GM12878 (cell line): ENCODE measurements around the gene VTI1A. TPM values are rescaled to one million over a fixed set of nuclear protein-coding genes. Genes with fewer than 3 reads are reported as not detected.

ENCODE experiments used
- ATAC-seq: fragments of 200-7000 bp; cut with Tn5 transposase; 3 replicates; pipeline ENCODE4 v1.9.1; 2020; ENCODE audit warnings: mild to moderate bottlenecking, moderate library complexity
- BruUV-seq: library from RNA; stranded (reverse); fragments of 400-500 nt; replicated peaks from 2 replicates; lab custom pipeline; 2021; lab: Mats Ljungman, UMichigan
- CTCF ChIA-PET: fragments of 300-600 bp; sonication (Branson Sonifier 250); formaldehyde crosslinking; extraction: SDS; loops from one replicate; lab custom pipeline; 2021; ENCODE audit warnings: inconsistent platforms; lab: Yijun Ruan, JAX
- POLR2A ChIA-PET: fragments of 350-600 bp; formaldehyde crosslinking; extraction: SDS; loops from one replicate; lab custom pipeline; 2021; ENCODE audit warnings: inconsistent platforms; lab: Charles Lee
- RAD21 ChIA-PET: fragments of 300-600 bp; sonication (Branson Sonifier 250); formaldehyde crosslinking; loops from one replicate; lab custom pipeline; 2023; ENCODE audit warnings: antibody characterized with exemption; ENCODE audit not compliant: unreplicated experiment; lab: Charles Lee
- SMC1A ChIA-PET: fragments of 300-600 bp; sonication (Branson Sonifier 250); formaldehyde crosslinking; loops from one replicate; lab custom pipeline; 2023; ENCODE audit not compliant: unreplicated experiment, uncharacterized antibody; lab: Charles Lee
- DNase-seq: peaks from one replicate; pipeline ENCODE4 v3.0.0-alpha.2; 2011; ENCODE audit warnings: low read depth, low spot score
- FAIRE-seq: peaks from 3 replicates; lab custom pipeline; 2011; peaks lifted over from hg19 to GRCh38; lab: Jason Lieb, UNC
- H2AFZ ChIP-seq: 2 replicates; pipeline ENCODE4 v1.6.0; 2011; ENCODE audit warnings: low read depth, low read length, control low read depth; ENCODE audit not compliant: control insufficient read depth
- H3K27ac ChIP-seq: 2 replicates; pipeline ENCODE4 v1.5.1; 2011; ENCODE audit warnings: control low read depth; ENCODE audit not compliant: control insufficient read depth, insufficient read depth
- H3K27me3 ChIP-seq, 2 experiments: replicated peaks in 1 of 2; 2 replicates each; pipeline versions ENCODE4 v1.6.0 to v1.6.1; 2011; ENCODE audit warnings: low read length in 1 of 2; ENCODE audit not compliant: control insufficient read depth in 2 of 2, insufficient read depth in 2 of 2
- H3K36me3 ChIP-seq, 2 experiments: 2 replicates each; pipeline ENCODE4 v1.5.1; 2011; ENCODE audit warnings: low read length in 1 of 2; ENCODE audit not compliant: control insufficient read depth in 2 of 2, insufficient read depth in 2 of 2
- H3K4me1 ChIP-seq: 2 replicates; pipeline ENCODE4 v1.6.1; 2011; ENCODE audit warnings: mild to moderate bottlenecking, low read length, moderate library complexity, mixed read lengths; ENCODE audit not compliant: control insufficient read depth, insufficient read depth
- H3K4me2 ChIP-seq: 2 replicates; pipeline ENCODE4 v1.6.0; 2011; ENCODE audit warnings: control low read depth; ENCODE audit not compliant: control insufficient read depth, insufficient read depth
- H3K4me3 ChIP-seq: fragments of 200-600 bp; sonication (generic); 2 replicates; pipeline ENCODE4 v1.5.1; 2016
- H3K79me2 ChIP-seq: 2 replicates; pipeline ENCODE4 v1.6.0; 2011; ENCODE audit warnings: low read length; ENCODE audit not compliant: control insufficient read depth, insufficient read depth
- H3K9ac ChIP-seq: 2 replicates; pipeline ENCODE4 v1.8.0; 2011; ENCODE audit warnings: low read length, control low read depth, mixed read lengths; ENCODE audit not compliant: control insufficient read depth, insufficient read depth
- H3K9me3 ChIP-seq: replicated peaks from 3 replicates; pipeline ENCODE4 v1.5.1; 2011; ENCODE audit warnings: mild to moderate bottlenecking, low read length; ENCODE audit not compliant: control insufficient read depth, insufficient read depth
- H4K20me1 ChIP-seq: 2 replicates; pipeline ENCODE4 v1.6.0; 2011; ENCODE audit not compliant: control insufficient read depth, insufficient read depth
- BRCA1 ChIP-seq: IDR thresholded peaks from 2 replicates; pipeline ENCODE4 v1.6.1; 2011; ENCODE audit warnings: low read depth, low read length, improper control_type of control experiment
- IRF3 ChIP-seq: fragments of 450-650 bp; IDR thresholded peaks from 2 replicates; pipeline ENCODE4 v1.6.1; 2014; ENCODE audit warnings: mild to moderate bottlenecking
- LARP7 ChIP-seq: fragments of 450-650 bp; IDR thresholded peaks from 2 replicates; pipeline ENCODE4 v1.6.1; 2017; ENCODE audit warnings: mild to moderate bottlenecking
- MXI1 ChIP-seq: fragments of 150-350 bp; IDR thresholded peaks from 2 replicates; pipeline ENCODE4 v1.6.1; 2011; ENCODE audit warnings: low read depth, mild to moderate bottlenecking, inconsistent platforms, low read length, improper control_type of control experiment
- NFXL1 ChIP-seq: fragments of 450-650 bp; IDR thresholded peaks from 2 replicates; pipeline ENCODE4 v1.6.1; 2017; ENCODE audit warnings: antibody characterized with exemption, mild to moderate bottlenecking, borderline replicate concordance
- NRF1 ChIP-seq: conservative IDR thresholded peaks from 2 replicates; pipeline ENCODE4 v1.6.1; 2011; ENCODE audit warnings: mild to moderate bottlenecking, low read depth, low read length, improper control_type of control experiment
- POLR2AphosphoS2 ChIP-seq: IDR thresholded peaks from 2 replicates; pipeline ENCODE4 v1.6.1; 2011; ENCODE audit warnings: low read depth, mild to moderate bottlenecking, low read length, improper control_type of control experiment, moderate library complexity
- PRDM15 ChIP-seq: fragments of 450-650 bp; formaldehyde crosslinking; IDR thresholded peaks from 2 replicates; pipeline ENCODE4 v1.4.0; 2020; ENCODE audit warnings: mild to moderate bottlenecking, moderate library complexity
- RAD21 ChIP-seq: IDR thresholded peaks from 2 replicates; pipeline ENCODE4 v1.6.1; 2011; ENCODE audit warnings: mild to moderate bottlenecking, low read depth, low read length, moderate library complexity; ENCODE audit not compliant: insufficient read depth
- TARDBP ChIP-seq: IDR thresholded peaks from 2 replicates; pipeline ENCODE4 v1.6.1; 2016; ENCODE audit warnings: borderline replicate concordance
- TCF3 ChIP-seq: IDR thresholded peaks from 2 replicates; pipeline ENCODE4 v1.6.1; 2012; ENCODE audit warnings: low read depth, mild to moderate bottlenecking, low read length, borderline replicate concordance; ENCODE audit not compliant: insufficient read depth
- WRNIP1 ChIP-seq: IDR thresholded peaks from 2 replicates; pipeline ENCODE4 v1.6.1; 2011; ENCODE audit warnings: low read depth, low read length, improper control_type of control experiment, borderline replicate concordance
- ZBTB11 ChIP-seq: fragments of 450-650 bp; formaldehyde crosslinking; IDR thresholded peaks from 2 replicates; pipeline ENCODE4 v1.5.0; 2022; ENCODE audit warnings: mild to moderate bottlenecking, missing genetic modification characterization
- ZSCAN29 ChIP-seq: fragments of 450-650 bp; IDR thresholded peaks from 2 replicates; pipeline ENCODE4 v1.6.1; 2017; ENCODE audit warnings: mild to moderate bottlenecking, moderate library complexity
- WGBS: methylation state at CpG from one replicate; pipeline ENCODE4 v1.1.6; 2016; ENCODE audit warnings: low lambda C conversion rate; ENCODE audit not compliant: insufficient replicate concordance, insufficient coverage; ENCODE audit errors: missing lambda C conversion rate; 5-methylcytosine and 5-hydroxymethylcytosine counted together
- in situ Hi-C: fragments of 300-500 bp; cut with MboI; formaldehyde crosslinking; loops from 9 replicates; pipeline ENCODE4 v1.14.3; 2018; ENCODE audit warnings: mixed read lengths
- intact Hi-C: fragments of 100-400 bp; cut with micrococcal nuclease; formaldehyde crosslinking; loops from one replicate; pipeline ENCODE4 v1.14.2; 2022; ENCODE audit not compliant: unreplicated experiment
- polyA plus RNA-seq, 11 experiments: library from polyadenylated mRNA; depleted of rRNA in 4 of 11; unstranded in 6 of 11; stranded (reverse) in 5 of 11; fragments of >200 nt; fragmentation: Nextera tagmentation in 4 of 11; fragmentation: Illumina TruSeq in 1 of 11; extraction: Ambion mirVana in 4 of 11; extraction: Trizol in 1 of 11; gene quantifications; 1 replicate in 1 of 11; 2 replicates in 10 of 11; pipeline versions ENCODE4 v1.2.1 to v1.2.3, GENCODE V29; 2011 to 2016; ENCODE audit warnings: inconsistent platforms in 2 of 11, missing spikeins in 2 of 11, low read depth in 1 of 11
- total RNA-seq, 4 experiments: library from RNA; depleted of rRNA in 3 of 4; stranded (reverse); fragments of >200 nt in 3 of 4; fragmentation: Illumina TruSeq in 1 of 4; extraction: Trizol in 1 of 4; gene quantifications; 2 replicates each; pipeline versions ENCODE4 v1.2.1 to v1.2.3, GENCODE V29; 2013 to 2021

Gene VTI1A
- total and polyA plus RNA-seq, 10 of the 15 experiments (the other 5 are each of a cell fraction or from before 2014, with no cell fraction given) = 12.4 to 43.2 (median 27.5) TPM

GRCh38 chr10:112851588-112852211 lies 404.7 kb downstream of the VTI1A start:
- no peak for ATAC-seq
- Histone ChIP-seq H4K20me1 (no peaks in the 10 kb centered on the region), H3K79me2 (no peaks in the 10 kb centered on the region), H3K36me3 (no peaks in the 10 kb centered on the region), H3K27ac (no peak overlapping the region), H3K9ac (no peak overlapping the region), H2AFZ (no peak overlapping the region), H3K4me2 (no peak overlapping the region), H3K9me3 (no peaks in the 10 kb centered on the region; the same call in 2 of the 3 replicates)
- WGBS = 53% methylated on average over 3 of the region's 3 CpGs
- ChIA-PET SMC1A (no interaction called here), RAD21 (no interaction called here), CTCF (interaction anchor here (0.9 kb wide), 1 partner anchor 8 kb away, joined by 3 read pairs; no protein-coding TSS in a partner anchor), POLR2A (interaction anchor here (0.5 kb wide), 1 partner anchor 322 kb away, joined by 6 read pairs; no protein-coding TSS in a partner anchor)
- intact Hi-C loops = no loop called here
- no peak for DNase-seq
- no peak for TF ChIP-seq ZSCAN29
- no peak for TF ChIP-seq RAD21
- TF ChIP-seq ZBTB11 = no peak
- no peak for TF ChIP-seq NFXL1
- no peak for TF ChIP-seq WRNIP1
- TF ChIP-seq BRCA1 = no peak
- TF ChIP-seq NRF1 = no peak
- TF ChIP-seq IRF3 = no peak
- no peak for TF ChIP-seq TCF3
- no peak for TF ChIP-seq PRDM15 (CRISPR knock-in tag)
- TF ChIP-seq POLR2AphosphoS2 = no peak
- no peak for TF ChIP-seq MXI1
- TF ChIP-seq TARDBP = no peak
- TF ChIP-seq LARP7 = no peak
- TF ChIP-seq, all 136 proteins: peak for 0
- no peaks in the 10 kb centered on the region for H3K4me1 ChIP-seq
- no TSS peak for BruUV-seq
- H3K4me3 ChIP-seq = no peak overlapping the region
- in situ Hi-C loops = no loop called here
- H3K27me3 ChIP-seq = no peaks in the 10 kb centered on the region
- no peak for FAIRE-seq
